Mesothelial cell of epicardium (in vitro differentiated cells): Measurements from ENCODE around the gene ZNF609. TPM values are rescaled to one million over a fixed set of nuclear protein-coding genes. Genes with fewer than 3 reads are reported as not detected.
"Not testable (repeated sequence)": the region's sequence is repeated elsewhere in the genome, so short reads cannot be mapped to it uniquely, and the experiment has no call there.

Experiments used
- DNase-seq, 2 experiments: peaks; one replicate each; pipeline ENCODE4 v3.0.0; 2021; ENCODE audit warnings: low spot score in 2 of 2; ENCODE audit not compliant: unreplicated experiment in 2 of 2
- H3K27ac Mint-ChIP-seq: 2 replicates; pipeline ENCODE4 v1.8.0; 2021; ENCODE audit warnings: mixed read lengths
- H3K27me3 Mint-ChIP-seq: 2 replicates; pipeline ENCODE4 v1.8.0; 2021; ENCODE audit warnings: low read depth, mixed read lengths
- H3K36me3 Mint-ChIP-seq: 2 replicates; pipeline ENCODE4 v1.8.0; 2021; ENCODE audit warnings: mixed read lengths
- H3K4me1 Mint-ChIP-seq: 2 replicates; pipeline ENCODE4 v1.8.0; 2021; ENCODE audit warnings: mixed read lengths
- H3K4me3 Mint-ChIP-seq: 2 replicates; pipeline ENCODE4 v1.8.0; 2021; ENCODE audit warnings: mild to moderate bottlenecking, moderate library complexity, mixed read lengths
- H3K9me3 Mint-ChIP-seq: 2 replicates; pipeline ENCODE4 v1.8.0; 2021; ENCODE audit warnings: mixed read lengths
- CTCF ChIP-seq: fragments of 200-600 bp; sonication (generic); IDR thresholded peaks from one replicate; pipeline ENCODE4 v1.5.0; 2021; ENCODE audit warnings: antibody characterized with exemption; ENCODE audit not compliant: unreplicated experiment
- total RNA-seq: library from RNA; stranded (reverse); gene quantifications from 3 replicates; pipeline ENCODE4 v1.2.1, GENCODE V29; 2021

The ZNF609 gene
- total RNA-seq, 1 donor from 2014 or later = 76.0 TPM

GRCh38 chr15:64599226-64599625 lies 138.8 kb downstream of the ZNF609 start:
- peak overlapping the region; percentile 67 for H3K27ac Mint-ChIP-seq
- no peak for TF ChIP-seq CTCF
- no peaks in the 10 kb centered on the region for H3K27me3 Mint-ChIP-seq
- peaks cover 1% of the 10 kb centered on the region for H3K36me3 Mint-ChIP-seq
- no peaks in the 10 kb centered on the region for H3K9me3 Mint-ChIP-seq
- peaks cover 44% of the 10 kb centered on the region for H3K4me1 Mint-ChIP-seq
- no peak overlapping the region for H3K4me3 Mint-ChIP-seq
- DNase-seq = no peak

GRCh38 chr15:64599716-64600115 lies 139.3 kb downstream of the ZNF609 start:
- peaks cover 1% of the 10 kb centered on the region for H3K36me3 Mint-ChIP-seq
- no peaks in the 10 kb centered on the region for H3K27me3 Mint-ChIP-seq
- no peaks in the 10 kb centered on the region for H3K9me3 Mint-ChIP-seq
- H3K27ac Mint-ChIP-seq = peak overlapping the region; percentile 67
- TF ChIP-seq CTCF = no peak
- H3K4me3 Mint-ChIP-seq = no peak overlapping the region
- DNase-seq = no peak
- H3K4me1 Mint-ChIP-seq = peaks cover 46% of the 10 kb centered on the region

GRCh38 chr15:64600794-64601193 lies 140.4 kb downstream of the ZNF609 start:
- TF ChIP-seq CTCF = no peak
- H3K36me3 Mint-ChIP-seq = peaks cover 1% of the 10 kb centered on the region
- H3K27ac Mint-ChIP-seq = peak overlapping the region; percentile 73
- no peak for DNase-seq
- H3K9me3 Mint-ChIP-seq = no peaks in the 10 kb centered on the region
- H3K4me3 Mint-ChIP-seq = no peak overlapping the region
- peaks cover 46% of the 10 kb centered on the region for H3K4me1 Mint-ChIP-seq
- no peaks in the 10 kb centered on the region for H3K27me3 Mint-ChIP-seq

- Mint-ChIP-seq H3K4me3 (no peak overlapping the region), H3K27ac (peak overlapping the region; percentile 77), H3K4me1 (peaks cover 29% of the 10 kb centered on the region), H3K9me3 (no peaks in the 10 kb centered on the region), H3K27me3 (no peaks in the 10 kb centered on the region), H3K36me3 (peaks cover 1% of the 10 kb centered on the region)
- no peak for TF ChIP-seq CTCF
- no peak for DNase-seq
These were observed 143.9 kb downstream of the ZNF609 start for GRCh38 chr15:64604319-64604718.

DNA sequence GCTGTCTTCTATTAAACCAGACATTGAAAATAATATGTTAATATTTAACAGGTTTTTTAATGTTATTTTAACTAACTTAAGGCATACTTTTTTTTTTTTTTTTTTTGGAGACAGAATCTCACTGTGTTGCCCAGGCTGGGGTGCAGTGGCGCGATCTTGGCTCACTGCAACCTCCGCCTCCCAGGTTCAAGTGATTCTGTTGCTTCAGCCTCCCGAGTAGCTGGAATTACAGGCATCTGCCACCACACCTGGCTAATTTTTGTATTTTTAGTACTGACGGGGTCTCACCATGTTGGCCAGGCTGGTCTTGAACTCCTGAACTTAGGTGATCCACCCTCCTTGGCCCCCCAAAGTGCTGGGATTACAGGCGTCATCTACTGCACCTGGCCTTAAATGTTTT lies 147.0 kb downstream of the ZNF609 start:
- H3K9me3 Mint-ChIP-seq, DNase-seq, H3K27me3 Mint-ChIP-seq, H3K27ac Mint-ChIP-seq, H3K4me3 Mint-ChIP-seq, H3K36me3 Mint-ChIP-seq: not testable (repeated sequence)
- peaks cover 24% of the 10 kb centered on the region for H3K4me1 Mint-ChIP-seq

- Mint-ChIP-seq H3K27ac (peak overlapping the region; percentile 76), H3K36me3 (no peaks in the 10 kb centered on the region), H3K27me3 (no peaks in the 10 kb centered on the region), H3K9me3 (no peaks in the 10 kb centered on the region), H3K4me3 (no peak overlapping the region), H3K4me1 (peaks cover 15% of the 10 kb centered on the region)
- no peak for DNase-seq
- no peak for TF ChIP-seq CTCF
These were observed 150.0 kb downstream of the ZNF609 start for GRCh38 chr15:64610257-64610919.
